OCI-LY3 (cell line): Measurements from ENCODE around the gene ARHGAP27.

Experiments used
- H2AFZ ChIP-seq: fragments of 200-600, 300-600 bp; shearing (Covaris generic); 2 replicates; pipeline ENCODE4 v1.6.0; 2014; ENCODE audit warnings: antibody characterized with exemption, low read depth, low read length
- H3K27ac ChIP-seq: fragments of 200-600, 300-600 bp; sonication (generic); 2 replicates; pipeline ENCODE4 v1.5.1; 2014; ENCODE audit warnings: mild to moderate bottlenecking, low read length, moderate library complexity, mixed read lengths
- H3K27me3 ChIP-seq: fragments of 200-600, 300-600 bp; sonication (generic); 2 replicates; pipeline ENCODE4 v1.6.1; 2014; ENCODE audit warnings: low read depth, low read length, mixed read lengths
- H3K36me3 ChIP-seq: fragments of 200-600, 300-600 bp; sonication (generic); replicated peaks from 2 replicates; pipeline ENCODE3; 2014; ENCODE audit warnings: low read depth, low read length, mixed read lengths
- H3K4me1 ChIP-seq: fragments of 300-600, 200-600 bp; sonication (generic); 2 replicates; pipeline ENCODE4 v1.6.1; 2014; ENCODE audit warnings: low read length, mixed read lengths
- H3K4me2 ChIP-seq: fragments of 200-600, 300-600 bp; sonication (generic); 2 replicates; pipeline ENCODE4 v1.6.1; 2014; ENCODE audit warnings: low read length, mixed read lengths
- H3K4me3 ChIP-seq: fragments of 300-600, 200-600 bp; sonication (generic); 2 replicates; pipeline ENCODE4 v1.5.1; 2014; ENCODE audit warnings: antibody characterized with exemption, mild to moderate bottlenecking, low read length, moderate library complexity
- H3K79me2 ChIP-seq: fragments of 300-600, 200-600 bp; shearing (Covaris generic); 2 replicates; pipeline ENCODE4 v1.6.1; 2014; ENCODE audit warnings: mild to moderate bottlenecking, low read length, mixed read lengths
- H3K9ac ChIP-seq: fragments of 300-600, 200-600 bp; shearing (Covaris generic); 2 replicates; pipeline ENCODE4 v1.6.0; 2014; ENCODE audit warnings: mild to moderate bottlenecking, low read length, moderate library complexity
- H3K9me3 ChIP-seq: fragments of 200-600, 300-600 bp; shearing (Covaris generic); 2 replicates; pipeline ENCODE4 v1.6.1; 2014; ENCODE audit warnings: low read length, mixed read lengths; ENCODE audit not compliant: insufficient read depth
- H4K20me1 ChIP-seq: fragments of 200-600, 300-600 bp; sonication (generic); 2 replicates; pipeline ENCODE4 v1.6.1; 2016; ENCODE audit warnings: low read length, mixed read lengths; ENCODE audit not compliant: insufficient read depth
- CTCF ChIP-seq: fragments of 200-600, 300-600 bp; sonication (generic); IDR thresholded peaks from 2 replicates; pipeline ENCODE4 v1.5.1; 2014; ENCODE audit warnings: antibody characterized with exemption, low read length, low read depth
- EZH2phosphoT487 ChIP-seq: fragments of 200-600 bp; shearing (Covaris generic); IDR thresholded peaks from 2 replicates; pipeline ENCODE4 v1.6.1; 2018; ENCODE audit warnings: antibody characterized with exemption, mixed run types, low read depth

The ARHGAP27 gene

GRCh38 chr17:45437465-45438283, 5.0 kb upstream of the ARHGAP27 start:
- no peaks in the 10 kb centered on the region for H3K79me2 ChIP-seq
- H3K27me3 ChIP-seq: no peaks in the 10 kb centered on the region
- peak overlapping the region; percentile 12; the same call in 1 of the 2 replicates for H3K4me2 ChIP-seq
- H4K20me1 ChIP-seq: no peaks in the 10 kb centered on the region
- no peak overlapping the region; the same call in 1 of the 2 replicates for H3K4me3 ChIP-seq
- TF ChIP-seq CTCF (no peak), EZH2phosphoT487 (no peak)
- no peaks in the 10 kb centered on the region for H3K9me3 ChIP-seq
- H3K9ac ChIP-seq: no peak overlapping the region; the same call in 1 of the 2 replicates
- 0 out of 2 replicates have a peak overlapping the region, but pooled peaks have one; percentile 3 for H3K27ac ChIP-seq
- peaks cover 20% of the 10 kb centered on the region for H3K4me1 ChIP-seq
- H2AFZ ChIP-seq: no peak overlapping the region
- H3K36me3 ChIP-seq: no peaks in the 10 kb centered on the region

- Histone ChIP-seq H3K9ac (no peak overlapping the region; the same call in 1 of the 2 replicates), H3K4me2 (peak overlapping the region; percentile 12; the same call in 1 of the 2 replicates), H3K4me1 (peaks cover 20% of the 10 kb centered on the region), H3K4me3 (no peak overlapping the region; the same call in 1 of the 2 replicates), H3K36me3 (no peaks in the 10 kb centered on the region), H2AFZ (no peak overlapping the region), H3K27me3 (no peaks in the 10 kb centered on the region), H4K20me1 (no peaks in the 10 kb centered on the region), H3K27ac (0 out of 2 replicates have a peak overlapping the region, but pooled peaks have one; percentile 3), H3K79me2 (no peaks in the 10 kb centered on the region), H3K9me3 (no peaks in the 10 kb centered on the region)
- TF ChIP-seq CTCF (no peak), EZH2phosphoT487 (no peak)
Observed at GRCh38 chr17:45436625-45437464, 4.2 kb upstream of the ARHGAP27 start.

- no peak overlapping the region for H3K9ac ChIP-seq
- H3K4me1 ChIP-seq: peaks cover 20% of the 10 kb centered on the region
- no peaks in the 10 kb centered on the region for H3K27me3 ChIP-seq
- H3K27ac ChIP-seq: no peak overlapping the region
- no peak for TF ChIP-seq CTCF
- no peak for TF ChIP-seq EZH2phosphoT487
- no peaks in the 10 kb centered on the region for H4K20me1 ChIP-seq
- no peaks in the 10 kb centered on the region for H3K36me3 ChIP-seq
- no peaks in the 10 kb centered on the region for H3K9me3 ChIP-seq
- no peak overlapping the region for H3K4me2 ChIP-seq
- H3K4me3 ChIP-seq: no peak overlapping the region
- H3K79me2 ChIP-seq: no peaks in the 10 kb centered on the region
- no peak overlapping the region for H2AFZ ChIP-seq
Observed at GRCh38 chr17:45436161-45436560, 3.5 kb upstream of the ARHGAP27 start.

GRCh38 chr17:45435481-45435880, 2.8 kb upstream of the ARHGAP27 start:
- H3K4me2 ChIP-seq: no peak overlapping the region
- no peaks in the 10 kb centered on the region for H3K27me3 ChIP-seq
- no peak overlapping the region for H3K27ac ChIP-seq
- TF ChIP-seq CTCF: no peak
- no peak for TF ChIP-seq EZH2phosphoT487
- no peak overlapping the region for H2AFZ ChIP-seq
- no peak overlapping the region for H3K9ac ChIP-seq
- H4K20me1 ChIP-seq: no peaks in the 10 kb centered on the region
- H3K36me3 ChIP-seq: no peaks in the 10 kb centered on the region
- H3K4me1 ChIP-seq: peaks cover 18% of the 10 kb centered on the region
- H3K4me3 ChIP-seq: no peak overlapping the region
- H3K9me3 ChIP-seq: no peaks in the 10 kb centered on the region
- no peaks in the 10 kb centered on the region for H3K79me2 ChIP-seq
